Uterus (tissue), 2 donors: ENCODE measurements around the gene DKK3.

ENCODE experiments used
- CTCF ChIP-seq, 4 experiments: fragments of 200-600 bp in 2 of 4; fragments of 450-650 bp in 2 of 4; sonication (generic) in 2 of 4; IDR thresholded peaks; one replicate each; pipeline ENCODE4 v1.5.1; 2016 to 2019; ENCODE audit warnings: antibody characterized with exemption in 4 of 4, mild to moderate bottlenecking in 2 of 4, moderate library complexity in 1 of 4
- POLR2A ChIP-seq, 2 donors: fragments of 450-650 bp; IDR thresholded peaks; one replicate each; pipeline ENCODE4 v1.6.1; 2016; ENCODE audit warnings: antibody characterized with exemption in 2 of 2, mild to moderate bottlenecking in 1 of 2, moderate library complexity in 1 of 2

GRCh38 chr11:11984563-11984962 is 23.9 kb downstream of the DKK3 start:
- no peak for TF ChIP-seq CTCF (IDR thresholded peaks at IDR 0.05)
- no peak for TF ChIP-seq POLR2A (IDR thresholded peaks at IDR 0.05)
